ENCODE data around the gene SYNCRIP. TPM values are rescaled to one million over a fixed set of nuclear protein-coding genes. Genes with fewer than 3 reads are reported as not detected.
A peak's percentile ranks its signal among the peaks of the same experiment; 100 is the strongest.

SYNCRIP gene
- total and polyA plus RNA-seq, 4 donors = 27.8 to 41.7 (median 30.4) TPM

GRCh38 chr6:85678602-85679444 lies 36.1 kb upstream of the SYNCRIP start:
- TF ChIP-seq RAD21 (IDR thresholded peaks at IDR 0.05) (peak in 1 of 2 donors; percentile 48), EGR1 (IDR thresholded peaks at IDR 0.05; ENCODE audit: low read depth in 2 of 2) (peak in 1 of 2 donors; percentile 53), HNF4G (IDR thresholded peaks at IDR 0.05) (no peak), CTCF (IDR thresholded peaks at IDR 0.05; ENCODE audit: low read depth, low read length, missing input control) (no peak), MAX (IDR thresholded peaks at IDR 0.05) (peak; percentile 41), GABPA (IDR thresholded peaks at IDR 0.05 in 1 of 2, conservative IDR thresholded peaks at IDR 0.05 in 1 of 2) (peak in 1 of 2 donors; percentile 53), FOXA2 (IDR thresholded peaks at IDR 0.05) (no peak), HNF4A (conservative IDR thresholded peaks at IDR 0.05) (peak; percentile 9 to 13), ATF3 (IDR thresholded peaks at IDR 0.05) (no peak), ZBTB33 (IDR thresholded peaks at IDR 0.05) (no peak), NR2F2 (IDR thresholded peaks at IDR 0.05) (no peak), REST (IDR thresholded peaks at IDR 0.05) (peak; percentile 97), RXRA (IDR thresholded peaks at IDR 0.05) (no peak), JUND (IDR thresholded peaks at IDR 0.05) (no peak), TAF1 (conservative IDR thresholded peaks at IDR 0.05) (peak; percentile 100), YY1 (IDR thresholded peaks at IDR 0.05) (peak; percentile 94), SP1 (IDR thresholded peaks at IDR 0.05) (peak; percentile 72), FOXA1 (IDR thresholded peaks at IDR 0.05) (peak; percentile 31)
- H3K9ac ChIP-seq (ENCODE audit: low read depth in 1 of 2, low read length in 2 of 2) = peak overlapping the region; percentile 94 to 99
- peaks cover 2 to 30% (median 25%) of the 10 kb centered on the region in 4 donors for H3K4me1 ChIP-seq (ENCODE audit: control insufficient read depth in 4 of 4, insufficient read depth in 4 of 4, low read length in 3 of 4)
- peak overlapping the region; percentile 75 to 100 (median 96) for H3K4me3 ChIP-seq (ENCODE audit: low read depth in 1 of 3, low read length in 3 of 3)
- H3K36me3 ChIP-seq (ENCODE audit: control insufficient read depth in 4 of 4, insufficient read depth in 3 of 4, low read depth in 1 of 4, low read length in 3 of 4) = peaks cover 0 to 2% (median 0%) of the 10 kb centered on the region in 4 donors
- H3K27me3 ChIP-seq (ENCODE audit: control insufficient read depth in 4 of 4, insufficient read depth in 4 of 4, low read length in 3 of 4) = no peaks in the 10 kb centered on the region
- no peaks in the 10 kb centered on the region for H3K9me3 ChIP-seq (ENCODE audit: control insufficient read depth in 4 of 4, low read length in 3 of 4)
- peak; percentile 98 for DNase-seq (ENCODE audit: low spot score)
- peak overlapping the region; percentile 78 to 93 for H3K27ac ChIP-seq (ENCODE audit: low read depth in 1 of 2, low read length in 2 of 2)
- under 1% methylated on average over 82 of the region's 82 CpGs for WGBS

Measured in liver (tissue), 9 donors.